ENCODE data around the gene RSPRY1. TPM values are rescaled to one million over a fixed set of nuclear protein-coding genes. Genes with fewer than 3 reads are reported as not detected.
A peak's percentile ranks its signal among the peaks of the same experiment; 100 is the strongest.

The RSPRY1 gene
- total RNA-seq, 4 donors from 2014 or later, result 22.4 to 30.7 (median 25.7) TPM

DNA sequence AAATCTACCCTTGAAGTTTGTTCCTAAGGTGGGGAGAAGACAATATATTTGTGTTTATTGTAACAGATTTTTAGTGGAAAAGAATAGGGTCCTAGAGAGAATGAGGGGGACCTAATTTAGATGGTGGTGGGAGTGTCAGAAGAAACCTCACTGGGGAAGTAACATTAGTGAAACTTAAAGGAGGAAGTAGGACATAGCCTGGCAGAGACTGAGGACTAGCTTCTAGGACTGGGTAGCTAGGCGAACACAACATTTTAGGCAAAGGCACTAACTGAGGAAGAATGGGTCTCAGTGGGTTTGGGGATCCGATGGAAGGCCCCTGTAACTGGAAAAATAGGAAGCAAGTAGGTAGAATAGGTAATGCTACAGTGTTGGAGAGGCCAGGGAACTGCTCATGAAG lies 54.7 kb downstream of the RSPRY1 start:
- no peaks in the 10 kb centered on the region for H3K27me3 ChIP-seq
- no peak overlapping the region for H3K27ac ChIP-seq (replicated peaks in 1 of 4)
- 91% methylated on average over 2 of the region's 2 CpGs for WGBS
- no peaks in the 10 kb centered on the region for H3K9me3 ChIP-seq
- peaks cover 8 to 44% (median 24%) of the 10 kb centered on the region in 4 donors for H3K36me3 ChIP-seq
- no peak overlapping the region for H3K4me3 ChIP-seq
- no peak for DNase-seq (ENCODE audit: extremely low spot score)
- TF ChIP-seq POLR2AphosphoS5 (IDR thresholded peaks at IDR 0.05), result no peak
- no peak for TF ChIP-seq EP300 (IDR thresholded peaks at IDR 0.05)
- no peak for TF ChIP-seq POLR2A (IDR thresholded peaks at IDR 0.05; ENCODE audit: low read depth)
- no peak for TF ChIP-seq CTCF (IDR thresholded peaks at IDR 0.05)
- peaks cover 5 to 11% (median 8%) of the 10 kb centered on the region in 4 donors for H3K4me1 ChIP-seq
- intact Hi-C loops (cut with DNase I), result loop anchor here (5.0 to 10.0 kb wide), 2 partner anchors 54 to 146 kb away; partner anchors contain the start of genes CPNE2, PSME3IP1 and RSPRY1

DNA sequence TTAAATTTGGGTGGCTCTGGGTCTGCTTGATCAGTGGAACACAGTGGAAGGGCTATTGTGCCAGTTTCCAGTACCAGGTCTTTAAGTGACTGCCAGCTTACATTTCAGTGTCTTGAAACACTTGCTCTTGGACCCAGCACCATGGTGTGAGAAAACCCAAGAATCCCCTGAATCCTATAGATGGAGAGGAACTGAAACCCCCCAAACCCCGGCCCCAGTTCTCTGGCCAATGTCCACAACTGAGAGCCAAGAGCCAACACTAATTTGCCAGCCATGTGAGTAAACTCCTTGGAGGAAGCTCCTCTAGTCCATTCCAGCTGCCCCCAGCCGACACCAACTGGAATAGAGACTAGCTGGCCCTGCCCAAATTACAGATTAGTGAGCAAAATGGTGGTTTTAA lies 56.5 kb downstream of the RSPRY1 start:
- Histone ChIP-seq H3K27ac (replicated peaks in 1 of 4) (no peak overlapping the region), H3K4me1 (peaks cover 13 to 23% (median 21%) of the 10 kb centered on the region in 4 donors), H3K27me3 (no peaks in the 10 kb centered on the region), H3K4me3 (no peak overlapping the region), H3K9me3 (no peaks in the 10 kb centered on the region), H3K36me3 (peaks cover 12 to 41% (median 23%) of the 10 kb centered on the region in 4 donors)
- WGBS, result 100% methylated on average over 2 of the region's 2 CpGs
- no peak for DNase-seq (ENCODE audit: extremely low spot score)
- intact Hi-C loops (cut with DNase I), result loop anchor here (5.0 to 10.0 kb wide), 2 partner anchors 55 to 148 kb away; partner anchors contain the start of genes CPNE2, PSME3IP1 and RSPRY1
- TF ChIP-seq POLR2A (IDR thresholded peaks at IDR 0.05; ENCODE audit: low read depth), result no peak
- no peak for TF ChIP-seq EP300 (IDR thresholded peaks at IDR 0.05)
- TF ChIP-seq CTCF (IDR thresholded peaks at IDR 0.05), result no peak
- TF ChIP-seq POLR2AphosphoS5 (IDR thresholded peaks at IDR 0.05), result no peak

DNA sequence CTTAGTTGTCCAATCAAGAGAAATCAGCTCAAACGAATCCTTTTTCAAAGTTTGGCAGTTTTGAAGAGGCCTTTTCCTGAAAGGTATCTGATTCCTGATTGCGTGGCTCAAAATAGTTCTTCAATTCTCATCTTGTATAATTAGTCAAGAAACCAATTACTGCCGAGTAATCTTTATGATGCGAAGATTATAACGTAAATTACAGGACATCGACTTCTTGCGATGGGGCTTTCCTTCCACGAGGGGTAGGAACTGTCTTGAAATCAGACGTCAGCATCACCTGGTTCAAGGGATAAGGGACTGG lies 58.3 kb downstream of the RSPRY1 start:
- Histone ChIP-seq H3K36me3 (peaks cover 17 to 42% (median 27%) of the 10 kb centered on the region in 4 donors), H3K4me3 (peak overlapping the region; percentile 80 to 90 (median 82)), H3K4me1 (peaks cover 13 to 23% (median 21%) of the 10 kb centered on the region in 4 donors), H3K27ac (replicated peaks in 1 of 4) (peak overlapping the region; percentile 92 to 95 (median 94)), H3K27me3 (no peaks in the 10 kb centered on the region), H3K9me3 (no peaks in the 10 kb centered on the region)
- WGBS, result 8% methylated on average over 9 of the region's 9 CpGs
- intact Hi-C loops (cut with DNase I), result loop anchor here (5.0 to 10.0 kb wide), 2 partner anchors 57 to 150 kb away; partner anchors contain the start of genes CPNE2, PSME3IP1 and RSPRY1
- no peak for TF ChIP-seq CTCF (IDR thresholded peaks at IDR 0.05)
- no peak for TF ChIP-seq POLR2A (IDR thresholded peaks at IDR 0.05; ENCODE audit: low read depth)
- TF ChIP-seq EP300 (IDR thresholded peaks at IDR 0.05), result no peak
- TF ChIP-seq POLR2AphosphoS5 (IDR thresholded peaks at IDR 0.05), result no peak
- no peak for DNase-seq (ENCODE audit: extremely low spot score)

GRCh38 chr16:57244767-57245471 lies 58.8 kb downstream of the RSPRY1 start, which contains the start of gene ARL2BP:
Gene ARL2BP, plus strand, starts transcription at chr16:57245259. Its CDS starts 109 bp downstream, at chr16:57245368.
- Histone ChIP-seq H3K9me3 (no peaks in the 10 kb centered on the region), H3K4me3 (peak within 1 kb of the TSS; percentile 80 to 90 (median 82)), H3K27ac (replicated peaks in 1 of 4) (peak within 1 kb of the TSS; percentile 92 to 95 (median 94)), H3K27me3 (no peaks in the 10 kb centered on the region), H3K36me3 (peaks cover 22 to 42% (median 30%) of the 10 kb centered on the region in 4 donors), H3K4me1 (peaks cover 13 to 23% (median 21%) of the 10 kb centered on the region in 4 donors)
- intact Hi-C loops (cut with DNase I), result loop anchor here (5.0 to 10.0 kb wide), 3 partner anchors 52 to 150 kb away; partner anchors contain the start of genes CPNE2, PSME3IP1 and RSPRY1
- WGBS, result under 1% methylated on average over 23 of the region's 77 CpGs
- DNase-seq (ENCODE audit: extremely low spot score), result peak; percentile 99
- TF ChIP-seq CTCF (IDR thresholded peaks at IDR 0.05) (peak in 1 of 3 experiments; percentile 7), POLR2AphosphoS5 (IDR thresholded peaks at IDR 0.05) (peak; percentile 94 to 97), EP300 (IDR thresholded peaks at IDR 0.05) (no peak)

Measured in esophagus muscularis mucosa (tissue), 4 donors.